ENCODE data around the gene BMP8A. TPM values are rescaled to one million over a fixed set of nuclear protein-coding genes. Genes with fewer than 3 reads are reported as not detected.

Gene BMP8A
- total RNA-seq, 1 experiment from 2014 or later, result 0.54 TPM

GRCh38 chr1:39545531-39545930, 54.1 kb downstream of the BMP8A start:
- Histone ChIP-seq H3K36me3 (ENCODE audit: control insufficient read depth, insufficient read depth, low read length) (no peaks in the 10 kb centered on the region; the same call in 1 of the 2 replicates), H3K4me3 (ENCODE audit: low read depth in 2 of 2, low read length in 2 of 2) (no peak overlapping the region), H3K4me1 (ENCODE audit: control insufficient read depth, insufficient read depth, low read length) (no peaks in the 10 kb centered on the region), H3K9me3 (ENCODE audit: control insufficient read depth, insufficient read depth, low read depth, low read length) (no peaks in the 10 kb centered on the region), H3K27me3 (ENCODE audit: control insufficient read depth, insufficient read depth, low read length) (no peaks in the 10 kb centered on the region), H3K27ac (ENCODE audit: low read length) (no peak overlapping the region)
- DNase-seq (ENCODE audit: low read depth, low spot score) (no peak), ATAC-seq (no peak)
- intact Hi-C loops (cut with micrococcal nuclease; ENCODE audit: unreplicated experiment), result no loop called here
- in situ Hi-C loops (cut with HindIII; ENCODE audit: low pct_unique_long_range_greater_than_20kb, low sequenced_read_pairs), result no loop called here
- ChIA-PET CTCF (no interaction called here), POLR2A (interaction anchor here (0.6 kb wide), 1 partner anchor 77 kb away, joined by 4 read pairs; no protein-coding TSS in a partner anchor)
- TF ChIP-seq, protein P1, sequence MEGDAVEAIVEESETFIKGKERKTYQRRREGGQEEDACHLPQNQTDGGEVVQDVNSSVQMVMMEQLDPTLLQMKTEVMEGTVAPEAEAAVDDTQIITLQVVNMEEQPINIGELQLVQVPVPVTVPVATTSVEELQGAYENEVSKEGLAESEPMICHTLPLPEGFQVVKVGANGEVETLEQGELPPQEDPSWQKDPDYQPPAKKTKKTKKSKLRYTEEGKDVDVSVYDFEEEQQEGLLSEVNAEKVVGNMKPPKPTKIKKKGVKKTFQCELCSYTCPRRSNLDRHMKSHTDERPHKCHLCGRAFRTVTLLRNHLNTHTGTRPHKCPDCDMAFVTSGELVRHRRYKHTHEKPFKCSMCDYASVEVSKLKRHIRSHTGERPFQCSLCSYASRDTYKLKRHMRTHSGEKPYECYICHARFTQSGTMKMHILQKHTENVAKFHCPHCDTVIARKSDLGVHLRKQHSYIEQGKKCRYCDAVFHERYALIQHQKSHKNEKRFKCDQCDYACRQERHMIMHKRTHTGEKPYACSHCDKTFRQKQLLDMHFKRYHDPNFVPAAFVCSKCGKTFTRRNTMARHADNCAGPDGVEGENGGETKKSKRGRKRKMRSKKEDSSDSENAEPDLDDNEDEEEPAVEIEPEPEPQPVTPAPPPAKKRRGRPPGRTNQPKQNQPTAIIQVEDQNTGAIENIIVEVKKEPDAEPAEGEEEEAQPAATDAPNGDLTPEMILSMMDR (IDR thresholded peaks at IDR 0.05), result no peak
- no peak for TF ChIP-seq TCF7L2 (IDR thresholded peaks at IDR 0.05; ENCODE audit: low read depth, low read length)
- TF ChIP-seq REST (IDR thresholded peaks at IDR 0.05; ENCODE audit: insufficient read depth in 1 of 2, low read depth in 2 of 2, low read length in 1 of 2), result no peak
- TF ChIP-seq SIN3A (IDR thresholded peaks at IDR 0.05; ENCODE audit: borderline replicate concordance, insufficient read depth, low read depth, low read length), result no peak
- no peak for TF ChIP-seq POLR2AphosphoS5 (IDR thresholded peaks at IDR 0.05; ENCODE audit: low read depth, low read length)
- BruUV-seq (replicated peaks), result no TSS peak

DNA sequence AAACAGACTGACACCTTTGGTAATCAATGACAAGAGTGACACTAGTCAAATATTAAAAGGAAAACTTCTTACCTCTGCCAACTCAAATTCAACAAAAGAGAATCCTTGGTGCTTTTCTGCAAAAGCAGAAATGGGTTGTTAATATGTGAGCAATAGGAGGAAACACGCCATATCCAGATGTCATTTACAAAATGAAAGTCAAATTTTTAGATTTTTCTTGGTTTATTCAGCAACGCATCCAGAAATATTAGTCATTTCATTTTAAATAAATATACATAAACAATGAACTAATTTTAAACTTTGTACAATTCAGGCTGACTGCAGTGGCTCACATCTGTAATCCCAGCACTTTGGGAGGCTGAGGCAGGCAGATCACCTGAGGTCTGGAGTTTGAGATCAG, 62.8 kb downstream of the BMP8A start:
- ATAC-seq (no peak), DNase-seq (ENCODE audit: low read depth, low spot score) (no peak)
- Histone ChIP-seq H3K27ac (ENCODE audit: low read length) (no peak overlapping the region), H3K4me1 (ENCODE audit: control insufficient read depth, insufficient read depth, low read length) (no peaks in the 10 kb centered on the region), H3K4me3 (ENCODE audit: low read depth in 2 of 2, low read length in 2 of 2) (no peak overlapping the region), H3K36me3 (ENCODE audit: control insufficient read depth, insufficient read depth, low read length) (peaks cover 9% of the 10 kb centered on the region; the same call in 1 of the 2 replicates), H3K9me3 (ENCODE audit: control insufficient read depth, insufficient read depth, low read depth, low read length) (no peaks in the 10 kb centered on the region), H3K27me3 (ENCODE audit: control insufficient read depth, insufficient read depth, low read length) (no peaks in the 10 kb centered on the region)
- TF ChIP-seq REST (IDR thresholded peaks at IDR 0.05; ENCODE audit: insufficient read depth in 1 of 2, low read depth in 2 of 2, low read length in 1 of 2) (no peak), SIN3A (IDR thresholded peaks at IDR 0.05; ENCODE audit: borderline replicate concordance, insufficient read depth, low read depth, low read length) (no peak), TCF7L2 (IDR thresholded peaks at IDR 0.05; ENCODE audit: low read depth, low read length) (no peak), POLR2AphosphoS5 (IDR thresholded peaks at IDR 0.05; ENCODE audit: low read depth, low read length) (no peak)
- BruUV-seq (replicated peaks), result no TSS peak
- ChIA-PET CTCF (no interaction called here), POLR2A (no interaction called here)
- intact Hi-C loops (cut with micrococcal nuclease; ENCODE audit: unreplicated experiment), result no loop called here
- in situ Hi-C loops (cut with HindIII; ENCODE audit: low pct_unique_long_range_greater_than_20kb, low sequenced_read_pairs), result no loop called here

All from Panc1 (cell line).